SH-SY5Y (cell line): Measurements from ENCODE around the gene GALE.

Experiments
- GATA2 ChIP-seq: IDR thresholded peaks from 2 replicates; pipeline ENCODE4 v1.6.1; 2011; ENCODE audit warnings: mild to moderate bottlenecking, low read depth, low read length
- GATA3 ChIP-seq: IDR thresholded peaks from 2 replicates; pipeline ENCODE4 v1.6.1; 2011; ENCODE audit warnings: low read depth, mild to moderate bottlenecking, low read length, moderate library complexity

DNA sequence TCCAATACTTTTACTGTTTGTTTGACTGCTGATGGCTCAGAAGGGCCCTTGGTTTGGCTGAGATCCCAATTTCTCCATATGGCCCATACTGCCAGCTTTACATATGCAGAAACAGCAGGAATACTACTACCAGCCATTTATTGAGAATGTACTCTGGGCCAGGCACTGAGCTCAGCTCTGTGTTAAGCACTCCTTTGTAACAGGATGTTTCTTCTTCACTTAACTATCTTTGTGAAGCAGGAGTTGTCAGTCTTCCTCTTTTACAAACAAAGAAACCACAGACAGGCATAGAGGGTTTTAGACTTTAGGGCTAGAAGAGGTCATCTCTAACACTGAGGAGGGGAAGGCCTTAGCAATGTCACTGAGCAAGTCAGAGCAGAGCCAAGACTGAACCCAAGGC, 16.4 kb upstream of the GALE start:
- TF ChIP-seq GATA2 (no peak), GATA3 (no peak)
